ENCODE measurements around the gene HOXA6.

HOXA6 gene

GRCh38 chr7:27154901-27155815 lies 7.6 kb upstream of the HOXA6 start:
- intact Hi-C loops (cut with DNase I; ENCODE audit: low total_unique reads): loop anchor here (5.0 kb wide), 1 partner anchor 293 kb away; the partner anchor contains the start of gene SKAP2
- peak overlapping the region; percentile 62 to 75 for H3K4me3 ChIP-seq
- no peaks in the 10 kb centered on the region for H3K27me3 ChIP-seq
- no peaks in the 10 kb centered on the region for H3K36me3 ChIP-seq
- H3K9me3 ChIP-seq: no peaks in the 10 kb centered on the region
- peaks cover 0 to 35% (median 26%) of the 10 kb centered on the region in 4 donors for H3K4me1 ChIP-seq
- DNase-seq: no peak
- no peak for TF ChIP-seq CTCF (IDR thresholded peaks at IDR 0.05)
- H3K27ac ChIP-seq: peak overlapping the region; percentile 78 to 84

DNA sequence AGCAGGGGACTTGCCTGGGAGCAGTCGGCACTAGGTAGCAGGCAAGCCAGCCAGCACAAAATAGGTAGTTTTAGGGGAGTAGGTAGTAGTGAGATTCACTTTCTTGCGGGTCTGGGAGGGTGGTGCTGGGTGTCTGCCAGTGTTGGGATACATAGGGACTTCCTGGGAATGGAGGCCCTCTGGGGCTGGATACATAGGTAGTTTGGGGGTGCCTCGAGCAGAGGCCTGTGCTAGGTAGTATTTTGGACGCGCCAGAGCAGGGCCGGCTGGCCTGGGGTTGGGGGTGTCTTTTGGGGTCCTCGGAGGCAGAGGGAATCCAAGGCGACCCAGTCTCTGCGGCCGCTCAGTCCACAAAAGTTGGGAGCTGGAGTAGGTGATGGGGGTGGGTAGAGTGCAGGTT lies 6.8 kb upstream of the HOXA6 start:
- intact Hi-C loops (cut with DNase I; ENCODE audit: low total_unique reads): no loop called here
- H3K9me3 ChIP-seq: no peaks in the 10 kb centered on the region
- H3K4me3 ChIP-seq: no peak overlapping the region
- peaks cover under 1 to 40% (median 32%) of the 10 kb centered on the region in 4 donors for H3K4me1 ChIP-seq
- TF ChIP-seq CTCF (IDR thresholded peaks at IDR 0.05): no peak
- peak in 1 of 2 donors; percentile 60 for DNase-seq
- no peaks in the 10 kb centered on the region for H3K36me3 ChIP-seq
- peak overlapping the region in 1 of 2 donors; percentile 84 for H3K27ac ChIP-seq
- H3K27me3 ChIP-seq: no peaks in the 10 kb centered on the region

GRCh38 chr7:27153526-27153925 lies 6.0 kb upstream of the HOXA6 start:
- intact Hi-C loops (cut with DNase I; ENCODE audit: low total_unique reads): no loop called here
- H3K4me1 ChIP-seq: peaks cover 9 to 47% (median 40%) of the 10 kb centered on the region in 4 donors
- H3K9me3 ChIP-seq: no peaks in the 10 kb centered on the region
- no peak for DNase-seq
- H3K4me3 ChIP-seq: no peak overlapping the region
- no peak for TF ChIP-seq CTCF (IDR thresholded peaks at IDR 0.05)
- H3K27me3 ChIP-seq: no peaks in the 10 kb centered on the region
- H3K27ac ChIP-seq: peak overlapping the region; percentile 94 to 95
- H3K36me3 ChIP-seq: no peaks in the 10 kb centered on the region

DNA sequence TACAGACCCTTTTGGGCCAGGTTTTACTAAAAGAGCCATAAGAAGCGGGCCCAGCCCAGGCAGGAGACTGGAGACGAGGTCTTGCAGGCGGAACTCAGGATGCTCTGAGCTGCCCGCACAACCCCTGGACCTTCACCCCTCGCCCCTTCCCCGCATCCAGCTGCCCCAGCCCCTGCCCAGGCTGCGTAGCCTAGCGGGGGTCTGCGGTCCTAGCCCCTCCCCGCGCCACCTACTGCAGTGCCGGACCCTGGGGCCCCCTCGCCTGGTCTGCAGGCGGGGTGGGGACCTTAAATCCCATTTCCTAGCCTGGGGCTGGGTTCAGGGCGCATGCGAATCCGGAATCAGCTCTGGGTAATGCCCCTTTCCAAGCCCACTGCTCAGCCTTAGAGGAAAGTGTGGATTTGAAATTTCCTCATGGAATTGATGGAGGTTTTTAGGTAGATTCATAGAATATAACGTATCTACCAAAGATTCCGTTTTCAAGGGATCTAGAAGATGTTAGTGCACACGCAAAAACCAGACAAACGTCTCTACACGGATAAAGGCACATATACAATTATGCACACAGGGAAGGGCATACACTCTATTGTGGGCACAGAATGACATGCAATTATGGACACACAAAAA lies 5.4 kb upstream of the HOXA6 start:
- H3K4me3 ChIP-seq: peak overlapping the region; percentile 66 to 78
- DNase-seq: no peak
- TF ChIP-seq CTCF (IDR thresholded peaks at IDR 0.05): no peak
- H3K27ac ChIP-seq: peak overlapping the region; percentile 94 to 95
- no peaks in the 10 kb centered on the region for H3K36me3 ChIP-seq
- intact Hi-C loops (cut with DNase I; ENCODE audit: low total_unique reads): no loop called here
- H3K27me3 ChIP-seq: no peaks in the 10 kb centered on the region
- no peaks in the 10 kb centered on the region for H3K9me3 ChIP-seq
- H3K4me1 ChIP-seq: peaks cover 10 to 52% (median 45%) of the 10 kb centered on the region in 4 donors

GRCh38 chr7:27151931-27152815 lies 4.6 kb upstream of the HOXA6 start, which contains the start of gene HOXA3:
HOXA3 (minus strand) TSS chr7:27152583; CDS start chr7:27110640, 41,943 bp downstream.
- H3K27me3 ChIP-seq: no peaks in the 10 kb centered on the region
- DNase-seq: peak; percentile 78 to 90

More at GRCh38 chr7:27151931-27152815, 4.6 kb upstream of the HOXA6 start, which contains the start of gene HOXA3:
- Histone ChIP-seq H3K36me3 (no peaks in the 10 kb centered on the region), H3K9me3 (no peaks in the 10 kb centered on the region), H3K4me1 (peaks cover 10 to 59% (median 50%) of the 10 kb centered on the region in 4 donors), H3K4me3 (peak within 1 kb of the TSS; percentile 66 to 78), H3K27ac (peak within 1 kb of the TSS; percentile 94 to 95)
- no peak for TF ChIP-seq CTCF (IDR thresholded peaks at IDR 0.05)
- intact Hi-C loops (cut with DNase I; ENCODE audit: low total_unique reads): no loop called here

All from tibial artery (tissue), 4 donors.